GM12891 (cell line): ENCODE data around the gene MTAP.

Source experiments
- POLR2A ChIP-seq: IDR thresholded peaks from 2 replicates; pipeline ENCODE4 v1.6.1; 2011; ENCODE audit warnings: low read depth, low read length, control low read depth
- POU2F2 ChIP-seq: IDR thresholded peaks from 2 replicates; pipeline ENCODE4 v1.6.1; 2011; ENCODE audit warnings: low read depth, mild to moderate bottlenecking, control low read depth, low read length, moderate library complexity
- SPI1 ChIP-seq: IDR thresholded peaks from 2 replicates; pipeline ENCODE4 v1.6.1; 2011; ENCODE audit warnings: low read depth, low read length, control low read depth
- TAF1 ChIP-seq: IDR thresholded peaks from 2 replicates; pipeline ENCODE4 v1.6.1; 2011; ENCODE audit warnings: low read depth, low read length, control low read depth

GRCh38 chr9:21961569-21961968 lies 159.1 kb downstream of the MTAP start:
- TF ChIP-seq POLR2A (no peak), TAF1 (no peak), SPI1 (no peak), POU2F2 (no peak)
